GM19397 (cell line): ENCODE data around the gene PCGF3.
"Not testable (repeated sequence)": the region's sequence is repeated elsewhere in the genome, so short reads cannot be mapped to it uniquely, and the experiment has no call there.

Experiments
- ATAC-seq: cut with Tn5 transposase; IDR thresholded peaks from one replicate; pipeline ENCODE4 v1.9.1; 2021; ENCODE audit warnings: mild to moderate bottlenecking, moderate library complexity; ENCODE audit not compliant: unreplicated experiment

PCGF3 gene

GRCh38 chr4:791898-792625 is 86.4 kb downstream of the PCGF3 start:
- no peak for ATAC-seq

GRCh38 chr4:792626-793092 is 87.0 kb downstream of the PCGF3 start:
- ATAC-seq: no peak

- ATAC-seq: no peak
Observed at GRCh38 chr4:793093-793861, 87.6 kb downstream of the PCGF3 start.

GRCh38 chr4:793941-794621 is 88.4 kb downstream of the PCGF3 start:
- ATAC-seq: no peak

GRCh38 chr4:794900-795725 is 89.5 kb downstream of the PCGF3 start:
- ATAC-seq: no peak

GRCh38 chr4:795726-796119 is 90.1 kb downstream of the PCGF3 start:
- no peak for ATAC-seq

GRCh38 chr4:796206-796605 is 90.6 kb downstream of the PCGF3 start:
- ATAC-seq: no peak

- no peak for ATAC-seq
Observed at GRCh38 chr4:797066-797465, 91.4 kb downstream of the PCGF3 start.

GRCh38 chr4:801436-802124 is 95.9 kb downstream of the PCGF3 start:
- no peak for ATAC-seq

- ATAC-seq: no peak
Observed at GRCh38 chr4:803884-804283, 98.3 kb downstream of the PCGF3 start.

- ATAC-seq: no peak
Observed at GRCh38 chr4:804804-805203, 99.2 kb downstream of the PCGF3 start.

GRCh38 chr4:806979-807378 is 101.3 kb downstream of the PCGF3 start:
- ATAC-seq: not testable (repeated sequence)

- no peak for ATAC-seq
Observed at GRCh38 chr4:807792-808191, 102.2 kb downstream of the PCGF3 start.

GRCh38 chr4:808860-809570 is 103.4 kb downstream of the PCGF3 start:
- no peak for ATAC-seq

- ATAC-seq: no peak
Observed at GRCh38 chr4:813900-814299, 108.3 kb downstream of the PCGF3 start.

GRCh38 chr4:814312-814850 is 108.7 kb downstream of the PCGF3 start:
- no peak for ATAC-seq

- ATAC-seq: no peak
Observed at GRCh38 chr4:815464-816146, 110.0 kb downstream of the PCGF3 start.

GRCh38 chr4:818106-818921 is 112.7 kb downstream of the PCGF3 start:
- ATAC-seq: no peak
